GM19468 (cell line): ENCODE data around the gene PLA2R1.

ENCODE experiments used
- ATAC-seq: cut with Tn5 transposase; IDR thresholded peaks from one replicate; pipeline ENCODE4 v1.9.1; 2021; ENCODE audit warnings: mild to moderate bottlenecking, moderate library complexity, moderate number of reproducible peaks; ENCODE audit not compliant: unreplicated experiment; ENCODE audit errors: extremely low read depth

Gene PLA2R1

GRCh38 chr2:160035125-160035524 lies 27.3 kb downstream of the PLA2R1 start:
- ATAC-seq, result no peak

- ATAC-seq, result no peak
Observed at GRCh38 chr2:160034396-160034795, 28.0 kb downstream of the PLA2R1 start.

- ATAC-seq, result no peak
Observed at GRCh38 chr2:160033732-160034392, 28.6 kb downstream of the PLA2R1 start.

- ATAC-seq, result no peak
Observed at GRCh38 chr2:160029270-160029628, 33.2 kb downstream of the PLA2R1 start.

GRCh38 chr2:160028431-160029269 lies 33.8 kb downstream of the PLA2R1 start:
- no peak for ATAC-seq

- ATAC-seq, result no peak
Observed at GRCh38 chr2:160022162-160022561, 40.3 kb downstream of the PLA2R1 start.

GRCh38 chr2:160019374-160020090 lies 42.9 kb downstream of the PLA2R1 start:
- no peak for ATAC-seq

GRCh38 chr2:160015746-160016145 lies 46.7 kb downstream of the PLA2R1 start:
- ATAC-seq, result no peak

- ATAC-seq, result no peak
Observed at GRCh38 chr2:160014227-160014626, 48.2 kb downstream of the PLA2R1 start.

- ATAC-seq, result no peak
Observed at GRCh38 chr2:160010361-160011145, 51.9 kb downstream of the PLA2R1 start.

GRCh38 chr2:160007111-160007510 lies 55.3 kb downstream of the PLA2R1 start:
- no peak for ATAC-seq

- no peak for ATAC-seq
Observed at GRCh38 chr2:160006475-160006874, 55.9 kb downstream of the PLA2R1 start.

GRCh38 chr2:160005908-160006307 lies 56.5 kb downstream of the PLA2R1 start:
- ATAC-seq, result no peak

GRCh38 chr2:160005476-160005875 lies 56.9 kb downstream of the PLA2R1 start:
- no peak for ATAC-seq

- no peak for ATAC-seq
Observed at GRCh38 chr2:159998961-159999360, 63.5 kb downstream of the PLA2R1 start.

- no peak for ATAC-seq
Observed at GRCh38 chr2:159998243-159998642, 64.2 kb downstream of the PLA2R1 start.

GRCh38 chr2:159996792-159997546 lies 65.4 kb downstream of the PLA2R1 start:
- ATAC-seq, result no peak

GRCh38 chr2:159995038-159995437 lies 67.4 kb downstream of the PLA2R1 start:
- ATAC-seq, result no peak

GRCh38 chr2:159989249-159989648 lies 73.2 kb downstream of the PLA2R1 start:
- no peak for ATAC-seq
